Bronchial epithelial cell (primary cell): ENCODE data around the gene TCIRG1. TPM values are rescaled to one million over a fixed set of nuclear protein-coding genes. Genes with fewer than 3 reads are reported as not detected.

Experiments used
- DNase-seq: peaks from one replicate; pipeline ENCODE4 v3.0.0-alpha.2; 2010; ENCODE audit warnings: low read depth
- FAIRE-seq: peaks from 2 replicates; lab custom pipeline; 2011; peaks lifted over from hg19 to GRCh38; lab: Jason Lieb, UNC
- H3K27me3 ChIP-seq: 2 replicates; pipeline ENCODE4 v1.5.1; 2011; ENCODE audit warnings: low read length; ENCODE audit not compliant: control insufficient read depth, insufficient read depth
- H3K36me3 ChIP-seq: 2 replicates; pipeline ENCODE4 v1.5.1; 2011; ENCODE audit warnings: low read length; ENCODE audit not compliant: control insufficient read depth, insufficient read depth
- H3K4me3 ChIP-seq: 2 replicates; pipeline ENCODE4 v1.5.1; 2011; ENCODE audit warnings: mild to moderate bottlenecking, low read depth, low read length, control low read depth
- total RNA-seq: library from RNA; depleted of rRNA; stranded (reverse); fragments of >200 nt; gene quantifications from 2 replicates; pipeline ENCODE4 v1.2.1, GENCODE V29; 2014
- TF ChIP-seq, protein P1 (sequence below): IDR thresholded peaks from 2 replicates; pipeline ENCODE4 v1.5.1; 2011; ENCODE audit warnings: mild to moderate bottlenecking, moderate library complexity, low read length, control low read depth, inconsistent platforms; ENCODE audit not compliant: insufficient read depth, severe bottlenecking

Gene TCIRG1
- total RNA-seq, 1 donor from 2014 or later, result 30.5 TPM

DNA sequence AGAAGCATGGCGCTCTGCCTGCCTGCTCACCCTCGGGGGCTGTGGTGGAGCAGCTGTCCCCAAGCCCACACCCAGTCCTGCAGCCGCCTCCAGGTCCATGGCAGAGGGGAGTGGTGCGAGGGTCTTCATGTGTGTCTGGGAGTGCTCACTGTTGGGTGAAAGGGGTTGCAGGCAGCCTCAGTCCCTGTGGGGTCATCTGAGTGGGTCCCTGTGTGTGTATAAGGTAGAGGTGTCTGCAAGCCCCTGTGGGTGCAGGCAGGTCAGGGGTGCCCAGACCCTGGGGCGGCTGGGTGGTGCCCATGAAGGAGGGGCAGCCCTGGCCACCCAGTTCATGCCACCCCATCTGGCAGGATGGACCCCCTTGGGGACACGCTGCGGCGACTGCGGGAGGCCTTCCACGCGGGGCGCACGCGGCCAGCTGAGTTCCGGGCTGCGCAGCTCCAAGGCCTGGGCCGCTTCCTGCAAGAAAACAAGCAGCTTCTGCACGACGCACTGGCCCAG lies 23.8 kb upstream of the TCIRG1 start:
- no peak for FAIRE-seq
- Histone ChIP-seq H3K4me3 (no peak overlapping the region), H3K27me3 (no peaks in the 10 kb centered on the region), H3K36me3 (no peaks in the 10 kb centered on the region)
- TF ChIP-seq, protein P1, sequence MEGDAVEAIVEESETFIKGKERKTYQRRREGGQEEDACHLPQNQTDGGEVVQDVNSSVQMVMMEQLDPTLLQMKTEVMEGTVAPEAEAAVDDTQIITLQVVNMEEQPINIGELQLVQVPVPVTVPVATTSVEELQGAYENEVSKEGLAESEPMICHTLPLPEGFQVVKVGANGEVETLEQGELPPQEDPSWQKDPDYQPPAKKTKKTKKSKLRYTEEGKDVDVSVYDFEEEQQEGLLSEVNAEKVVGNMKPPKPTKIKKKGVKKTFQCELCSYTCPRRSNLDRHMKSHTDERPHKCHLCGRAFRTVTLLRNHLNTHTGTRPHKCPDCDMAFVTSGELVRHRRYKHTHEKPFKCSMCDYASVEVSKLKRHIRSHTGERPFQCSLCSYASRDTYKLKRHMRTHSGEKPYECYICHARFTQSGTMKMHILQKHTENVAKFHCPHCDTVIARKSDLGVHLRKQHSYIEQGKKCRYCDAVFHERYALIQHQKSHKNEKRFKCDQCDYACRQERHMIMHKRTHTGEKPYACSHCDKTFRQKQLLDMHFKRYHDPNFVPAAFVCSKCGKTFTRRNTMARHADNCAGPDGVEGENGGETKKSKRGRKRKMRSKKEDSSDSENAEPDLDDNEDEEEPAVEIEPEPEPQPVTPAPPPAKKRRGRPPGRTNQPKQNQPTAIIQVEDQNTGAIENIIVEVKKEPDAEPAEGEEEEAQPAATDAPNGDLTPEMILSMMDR, result no peak
- DNase-seq, result no peak

DNA sequence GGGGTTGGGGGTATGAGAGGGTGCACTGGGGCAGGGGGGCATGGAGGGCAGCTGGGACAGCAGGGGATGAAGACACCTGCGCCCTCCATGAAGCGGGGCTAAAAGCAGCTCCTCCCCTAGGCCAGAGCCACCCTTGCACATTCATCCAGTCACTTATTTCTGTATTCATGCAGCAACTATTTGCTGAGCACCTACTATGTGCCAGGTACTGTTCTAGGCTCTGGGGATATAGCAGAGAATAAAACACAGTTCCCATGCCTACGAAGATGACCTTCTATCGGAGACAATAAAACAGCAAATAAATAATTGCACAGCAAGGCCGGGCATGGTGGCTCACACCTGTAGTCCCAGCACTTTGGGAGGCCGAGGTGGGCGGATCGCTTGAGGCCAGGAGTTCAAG lies 23.4 kb upstream of the TCIRG1 start:
- no peak overlapping the region for H3K4me3 ChIP-seq
- H3K36me3 ChIP-seq, result no peaks in the 10 kb centered on the region
- no peaks in the 10 kb centered on the region for H3K27me3 ChIP-seq
- TF ChIP-seq, protein P1, result no peak
- DNase-seq (no peak), FAIRE-seq (no peak)

DNA sequence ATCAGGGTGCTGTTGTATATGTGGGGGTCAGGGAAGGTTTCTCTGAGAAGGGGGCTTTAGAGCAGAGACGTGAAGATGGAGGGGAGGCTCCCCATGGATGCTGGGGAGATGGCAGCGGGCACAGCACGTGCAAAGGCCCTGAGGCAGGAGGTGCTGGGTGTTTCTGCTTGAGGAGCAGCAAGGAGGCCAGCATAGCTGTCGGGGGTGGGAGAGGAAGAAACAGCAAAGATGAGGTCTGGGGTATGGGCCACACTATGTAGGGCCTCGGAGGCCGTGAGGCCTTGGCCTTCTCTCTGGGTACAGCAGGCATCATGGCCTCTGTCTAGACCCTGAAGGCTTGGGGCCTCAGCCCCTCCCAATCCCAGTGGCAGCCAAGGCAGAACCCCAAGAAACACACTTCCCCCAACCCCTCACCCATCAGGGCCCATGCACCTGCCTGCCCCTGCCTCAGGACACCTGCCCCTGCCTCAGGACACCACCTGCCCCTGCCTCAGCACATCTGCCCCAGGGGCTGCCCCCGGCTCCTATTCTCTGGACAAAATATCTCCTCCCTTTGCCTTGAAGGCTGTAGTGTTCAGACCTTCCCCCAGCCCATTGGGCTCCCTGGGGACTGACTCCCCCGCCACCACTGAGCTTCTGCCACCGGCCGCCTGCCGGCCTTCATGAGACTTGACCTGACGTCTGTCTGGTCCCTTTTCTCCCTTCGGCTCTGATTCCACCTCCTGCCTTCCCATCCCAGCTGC lies 22.5 kb upstream of the TCIRG1 start:
- TF ChIP-seq, protein P1, result no peak
- DNase-seq (no peak), FAIRE-seq (no peak)
- no peaks in the 10 kb centered on the region for H3K27me3 ChIP-seq
- H3K4me3 ChIP-seq, result no peak overlapping the region
- H3K36me3 ChIP-seq, result no peaks in the 10 kb centered on the region

DNA sequence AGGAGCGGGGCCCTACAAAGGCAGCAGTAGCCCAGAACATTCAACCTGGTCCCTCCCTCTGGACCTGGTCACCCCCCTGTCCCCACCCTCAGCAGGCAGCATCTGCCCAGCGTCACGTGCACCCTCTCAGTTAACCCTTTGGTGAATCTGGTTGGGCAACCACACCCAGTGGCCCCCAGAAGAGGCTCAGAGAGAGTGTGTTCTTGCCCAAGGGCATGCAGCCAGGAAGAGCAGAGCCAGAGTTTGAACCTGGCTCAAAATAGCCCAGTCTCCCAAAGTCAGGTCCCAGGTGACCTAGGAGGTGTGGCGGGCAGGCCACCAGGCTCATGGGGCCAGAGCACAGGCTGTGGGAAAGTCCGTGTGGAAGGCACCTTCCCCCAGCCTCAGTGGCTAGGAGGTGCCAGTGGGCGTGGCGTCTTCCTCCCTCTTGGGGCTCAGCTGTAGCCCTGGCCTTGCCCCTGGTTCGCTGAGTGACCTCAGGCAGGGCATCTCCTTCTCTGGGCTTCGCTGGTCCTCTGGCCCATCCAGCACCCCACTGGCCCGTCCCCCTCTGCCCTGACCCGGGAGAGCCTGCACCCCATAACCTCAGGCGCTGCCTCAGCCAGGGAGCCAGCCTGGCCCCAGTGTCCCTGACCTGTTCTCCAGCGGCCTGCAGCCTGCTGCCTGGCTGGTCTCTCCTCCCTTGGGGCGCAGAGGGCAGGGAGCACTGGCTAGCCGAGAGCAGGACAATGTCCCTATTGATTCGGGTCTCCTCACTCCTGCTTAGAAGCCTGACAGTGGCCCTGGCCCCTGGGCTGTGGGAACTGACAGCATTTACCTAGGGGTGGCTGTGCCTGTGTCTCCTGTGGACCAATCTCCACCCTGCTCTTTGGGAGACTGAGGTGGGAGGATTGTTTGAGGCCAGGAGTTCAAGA lies 21.7 kb upstream of the TCIRG1 start:
- DNase-seq, result no peak
- no peak overlapping the region for H3K4me3 ChIP-seq
- TF ChIP-seq, protein P1, result no peak
- H3K27me3 ChIP-seq, result no peaks in the 10 kb centered on the region
- no peak for FAIRE-seq
- H3K36me3 ChIP-seq, result no peaks in the 10 kb centered on the region

DNA sequence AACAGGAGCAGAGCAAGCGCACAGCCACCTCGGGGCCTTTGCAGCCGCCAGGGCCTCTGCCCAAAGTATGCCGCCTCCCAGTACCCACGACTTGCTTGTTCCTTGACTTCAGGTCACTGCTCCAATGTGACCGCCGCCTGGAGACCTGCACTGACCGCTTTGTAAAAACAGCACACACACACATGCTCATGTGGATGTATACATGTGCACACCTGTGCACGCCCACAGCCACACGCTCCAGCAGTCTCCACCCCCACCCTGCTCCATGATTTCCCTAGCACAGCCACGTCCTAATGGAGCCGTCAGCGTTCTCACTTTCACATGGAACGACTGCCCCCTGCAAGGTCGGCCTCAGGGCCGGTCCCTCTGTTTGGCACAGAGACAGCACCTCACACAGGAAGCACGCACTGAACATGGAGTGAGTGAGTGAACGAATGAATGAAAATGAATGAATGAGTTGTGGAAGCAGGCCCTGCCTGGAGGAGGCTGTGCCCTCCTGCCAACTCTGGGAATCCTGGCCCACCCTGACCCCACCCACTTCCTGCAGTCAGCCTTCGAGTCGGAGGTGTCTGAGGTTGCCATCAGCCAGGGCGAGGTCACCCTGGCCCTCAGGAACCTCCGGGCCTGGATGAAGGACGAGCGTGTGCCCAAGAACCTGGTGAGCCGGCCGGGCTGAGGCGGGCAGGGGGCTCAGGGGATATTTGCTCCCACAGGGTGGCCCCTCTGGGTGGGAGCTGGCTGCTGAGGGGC lies 20.7 kb upstream of the TCIRG1 start:
- no peaks in the 10 kb centered on the region for H3K27me3 ChIP-seq
- H3K36me3 ChIP-seq, result no peaks in the 10 kb centered on the region
- no peak for FAIRE-seq
- TF ChIP-seq, protein P1, result no peak
- H3K4me3 ChIP-seq, result no peak overlapping the region
- no peak for DNase-seq
